NCI-H1417 (cell line): ENCODE measurements around the gene IKZF2.

Source experiments
- DNase-seq, 3 experiments: peaks; one replicate each; lab custom pipeline; 2025; lab: John Stamatoyannopoulos, UW

The IKZF2 gene

GRCh38 chr2:213151437-213152064, at the start of gene IKZF2:
IKZF2 (minus strand) TSS chr2:213151612; CDS start chr2:213148629, 2,983 bp downstream.
- peak; percentile 83 to 93 (median 91) for DNase-seq

GRCh38 chr2:213199871-213200270, 48.5 kb upstream of the IKZF2 start:
- no peak for DNase-seq

GRCh38 chr2:213189001-213189899, 37.8 kb upstream of the IKZF2 start:
- DNase-seq, result peak; percentile 7 to 58 (median 8)

GRCh38 chr2:213188533-213188867, 37.1 kb upstream of the IKZF2 start:
- DNase-seq, result no peak

- no peak for DNase-seq
Observed at GRCh38 chr2:213187833-213188532, 36.6 kb upstream of the IKZF2 start.

- DNase-seq, result no peak
Observed at GRCh38 chr2:213187386-213187785, 36.0 kb upstream of the IKZF2 start.

GRCh38 chr2:213185147-213185822, 33.9 kb upstream of the IKZF2 start:
- DNase-seq, result no peak

- no peak for DNase-seq
Observed at GRCh38 chr2:213181712-213182111, 30.3 kb upstream of the IKZF2 start.

GRCh38 chr2:213177679-213178078, 26.3 kb upstream of the IKZF2 start:
- no peak for DNase-seq

- no peak for DNase-seq
Observed at GRCh38 chr2:213175673-213176247, 24.3 kb upstream of the IKZF2 start.

GRCh38 chr2:213172641-213173040, 21.2 kb upstream of the IKZF2 start:
- no peak for DNase-seq

- no peak for DNase-seq
Observed at GRCh38 chr2:213171147-213171546, 19.7 kb upstream of the IKZF2 start.

- no peak for DNase-seq
Observed at GRCh38 chr2:213167271-213167930, 16.0 kb upstream of the IKZF2 start.

GRCh38 chr2:213166109-213166508, 14.7 kb upstream of the IKZF2 start:
- peak in 1 of 3 experiments; percentile 0 for DNase-seq

GRCh38 chr2:213164263-213164662, 12.9 kb upstream of the IKZF2 start:
- no peak for DNase-seq

- DNase-seq, result no peak
Observed at GRCh38 chr2:213162516-213163118, 11.2 kb upstream of the IKZF2 start.

- DNase-seq, result no peak
Observed at GRCh38 chr2:213161759-213162515, 10.5 kb upstream of the IKZF2 start.

GRCh38 chr2:213159768-213160167, 8.4 kb upstream of the IKZF2 start:
- no peak for DNase-seq

- DNase-seq, result no peak
Observed at GRCh38 chr2:213157242-213157641, 5.8 kb upstream of the IKZF2 start.

GRCh38 chr2:213156717-213157116, 5.3 kb upstream of the IKZF2 start:
- DNase-seq, result no peak
